IMR-90 (cell line): ENCODE data around the gene C14orf39. TPM values are rescaled to one million over a fixed set of nuclear protein-coding genes. Genes with fewer than 3 reads are reported as not detected.

Experiments used
- ATAC-seq: fragments of 200-7000 bp; cut with Tn5 transposase; 2 replicates; pipeline ENCODE4 v1.9.1; 2020; ENCODE audit warnings: low read depth, mild to moderate bottlenecking, moderate library complexity
- BruUV-seq: library from RNA; stranded (reverse); fragments of 400-500 nt; replicated peaks from 2 replicates; lab custom pipeline; 2021; lab: Mats Ljungman, UMichigan
- CTCF ChIA-PET: fragments of 300-600 bp; formaldehyde crosslinking; extraction: SDS; loops from one replicate; lab custom pipeline; 2021; ENCODE audit warnings: antibody characterized with exemption; lab: Yijun Ruan, JAX
- POLR2A ChIA-PET: fragments of 300-600 bp; sonication (Branson Sonifier 250); formaldehyde crosslinking; loops from one replicate; lab custom pipeline; 2022; ENCODE audit warnings: antibody characterized with exemption; ENCODE audit not compliant: unreplicated experiment; lab: Charles Lee
- DNase-seq: peaks from one replicate; pipeline ENCODE4 v3.0.0; 2013
- H2AFZ ChIP-seq: replicated peaks from 2 replicates; pipeline ENCODE3; 2013; ENCODE audit warnings: low read length, mild to moderate bottlenecking; ENCODE audit not compliant: poor library complexity
- H2AK5ac ChIP-seq: 2 replicates; pipeline ENCODE4 v1.6.1; 2013; ENCODE audit warnings: low read depth, low read length, inconsistent platforms
- H2AK9ac ChIP-seq: replicated peaks from 2 replicates; pipeline ENCODE3; 2013; ENCODE audit warnings: mild to moderate bottlenecking, low read depth, low read length, moderate library complexity; ENCODE audit not compliant: poor library complexity
- H2BK120ac ChIP-seq: 2 replicates; pipeline ENCODE4 v1.6.1; 2013; ENCODE audit warnings: low read depth, low read length, inconsistent platforms
- H2BK15ac ChIP-seq: 3 replicates; pipeline ENCODE4 v1.6.1; 2013; ENCODE audit warnings: low read depth, low read length, inconsistent platforms
- H2BK20ac ChIP-seq: 2 replicates; pipeline ENCODE4 v1.6.1; 2013; ENCODE audit warnings: low read depth, mild to moderate bottlenecking, inconsistent platforms, low read length, moderate library complexity
- H2BK5ac ChIP-seq: 2 replicates; pipeline ENCODE4 v1.6.1; 2013; ENCODE audit warnings: mild to moderate bottlenecking, low read depth, low read length, inconsistent platforms; ENCODE audit not compliant: poor library complexity, severe bottlenecking
- H3K14ac ChIP-seq: replicated peaks from 2 replicates; pipeline ENCODE4 v1.6.1; 2013; ENCODE audit warnings: low read depth, low read length, inconsistent platforms
- H3K18ac ChIP-seq: 2 replicates; pipeline ENCODE4 v1.6.1; 2013; ENCODE audit warnings: low read depth, low read length, control low read depth
- H3K23ac ChIP-seq: 2 replicates; pipeline ENCODE4 v1.6.1; 2013; ENCODE audit warnings: low read depth, low read length, inconsistent platforms
- H3K27ac ChIP-seq: 2 replicates; pipeline ENCODE4 v1.5.1; 2013; ENCODE audit warnings: mild to moderate bottlenecking, control low read depth, low read length; ENCODE audit not compliant: insufficient read depth
- H3K27me3 ChIP-seq: 2 replicates; pipeline ENCODE4 v1.6.1; 2013; ENCODE audit warnings: low read length; ENCODE audit not compliant: control insufficient read depth, insufficient read depth
- H3K36me3 ChIP-seq: 2 replicates; pipeline ENCODE4 v1.6.1; 2013; ENCODE audit warnings: low read length, mixed read lengths; ENCODE audit not compliant: control insufficient read depth, insufficient read depth
- H3K4ac ChIP-seq: 2 replicates; pipeline ENCODE4 v1.6.1; 2013; ENCODE audit warnings: low read depth, low read length, inconsistent platforms
- H3K4me1 ChIP-seq: 2 replicates; pipeline ENCODE4 v1.6.1; 2013; ENCODE audit warnings: low read length, mixed read lengths; ENCODE audit not compliant: control insufficient read depth, insufficient read depth
- H3K4me2 ChIP-seq: 2 replicates; pipeline ENCODE4 v1.6.1; 2013; ENCODE audit warnings: low read depth, mild to moderate bottlenecking, control low read depth, low read length, moderate library complexity
- H3K4me3 ChIP-seq: 2 replicates; pipeline ENCODE4 v1.5.1; 2013; ENCODE audit warnings: low read depth, mild to moderate bottlenecking, control low read depth, low read length, moderate library complexity; ENCODE audit not compliant: insufficient read depth
- H3K56ac ChIP-seq: 2 replicates; pipeline ENCODE4 v1.6.1; 2013; ENCODE audit warnings: low read length, inconsistent platforms; ENCODE audit not compliant: insufficient read depth; ENCODE audit errors: extremely low read depth
- H3K79me1 ChIP-seq, 2 experiments: 2 replicates each; pipeline ENCODE4 v1.6.1; 2013; ENCODE audit warnings: low read length in 2 of 2, inconsistent platforms in 1 of 2, low read depth in 1 of 2
- H3K9ac ChIP-seq: 2 replicates; pipeline ENCODE4 v1.6.1; 2013; ENCODE audit warnings: low read depth, low read length, control low read depth
- H3K9me1 ChIP-seq: 2 replicates; pipeline ENCODE4 v1.6.1; 2013; ENCODE audit warnings: low read length, inconsistent platforms; ENCODE audit not compliant: insufficient read depth
- H3K9me3 ChIP-seq: 2 replicates; pipeline ENCODE4 v1.6.1; 2013; ENCODE audit warnings: low read length; ENCODE audit not compliant: control insufficient read depth, insufficient read depth
- H4K20me1 ChIP-seq: 2 replicates; pipeline ENCODE4 v1.6.1; 2013; ENCODE audit warnings: low read length, inconsistent platforms; ENCODE audit not compliant: insufficient read depth
- H4K5ac ChIP-seq: 2 replicates; pipeline ENCODE4 v1.6.1; 2013; ENCODE audit warnings: mild to moderate bottlenecking, low read depth, low read length, control low read depth
- H4K8ac ChIP-seq, 2 experiments: 2 replicates each; pipeline ENCODE4 v1.6.1; 2013; ENCODE audit warnings: low read depth in 2 of 2, low read length in 2 of 2, control low read depth in 1 of 2, inconsistent platforms in 1 of 2
- H4K91ac ChIP-seq: 2 replicates; pipeline ENCODE4 v1.6.1; 2013; ENCODE audit warnings: low read depth, low read length, inconsistent platforms; ENCODE audit not compliant: insufficient read depth
- BHLHE40 ChIP-seq: fragments of 150-350 bp; IDR thresholded peaks from 2 replicates; pipeline ENCODE4 v1.6.1; 2016; ENCODE audit warnings: mild to moderate bottlenecking, low read depth, low read length
- CEBPB ChIP-seq: IDR thresholded peaks from 2 replicates; pipeline ENCODE4 v1.6.1; 2012; ENCODE audit warnings: low read depth, low read length, improper control_type of control experiment
- MAFK ChIP-seq: IDR thresholded peaks from 2 replicates; pipeline ENCODE4 v1.6.1; 2012; ENCODE audit warnings: low read depth, low read length, improper control_type of control experiment
- MAZ ChIP-seq: IDR thresholded peaks from 2 replicates; pipeline ENCODE4 v1.6.1; 2012; ENCODE audit warnings: low read depth, mild to moderate bottlenecking, low read length, improper control_type of control experiment, moderate library complexity, borderline replicate concordance
- MXI1 ChIP-seq: IDR thresholded peaks from 2 replicates; pipeline ENCODE4 v1.6.1; 2012; ENCODE audit warnings: low read depth, mild to moderate bottlenecking, low read length, moderate library complexity, borderline replicate concordance
- NFE2L2 ChIP-seq: fragments of 150-350 bp; IDR thresholded peaks from 2 replicates; pipeline ENCODE4 v1.6.1; 2016; ENCODE audit warnings: low read depth, mild to moderate bottlenecking, low read length
- POLR2A ChIP-seq: IDR thresholded peaks from 2 replicates; pipeline ENCODE4 v1.6.1; 2012; ENCODE audit warnings: mild to moderate bottlenecking, low read depth, low read length
- RAD21 ChIP-seq: IDR thresholded peaks from 2 replicates; pipeline ENCODE4 v1.6.1; 2012; ENCODE audit warnings: low read length, improper control_type of control experiment
- RCOR1 ChIP-seq: IDR thresholded peaks from 2 replicates; pipeline ENCODE4 v1.6.1; 2012; ENCODE audit warnings: mild to moderate bottlenecking, low read length, improper control_type of control experiment; ENCODE audit not compliant: insufficient replicate concordance
- RFX5 ChIP-seq: IDR thresholded peaks from 2 replicates; pipeline ENCODE4 v1.8.0; 2012; ENCODE audit warnings: low read depth, mild to moderate bottlenecking, low read length, moderate library complexity
- WGBS, 2 experiments: methylation state at CpG; one replicate each; pipeline versions ENCODE4 v1.1.5 to v1.1.7; 2013; ENCODE audit warnings: missing lambda C conversion rate in 2 of 2; ENCODE audit not compliant: insufficient read length in 1 of 2; ENCODE audit errors: extremely low coverage in 2 of 2; 5-methylcytosine and 5-hydroxymethylcytosine counted together
- dilution Hi-C: fragments of 300-500 bp; cut with HindIII; formaldehyde crosslinking; loops from one replicate; pipeline ENCODE4 v1.14.3; 2018; ENCODE audit warnings: low sequenced_read_pairs; ENCODE audit not compliant: unreplicated experiment
- in situ Hi-C: fragments of 300-500 bp; cut with MboI; formaldehyde crosslinking; loops from 3 replicates; pipeline ENCODE4 v1.14.3; 2019; ENCODE audit warnings: low sequenced_read_pairs, inconsistent platforms, mixed read lengths
- intact Hi-C: fragments of 100-400 bp; cut with micrococcal nuclease; formaldehyde crosslinking; loops from 2 replicates; pipeline ENCODE4 v1.10.0; 2022
- polyA plus RNA-seq, 3 experiments: library from polyadenylated mRNA; depleted of rRNA; stranded (reverse); fragments of >200 nt; gene quantifications; 2 replicates each; pipeline ENCODE4 v1.2.3, GENCODE V29; 2012; ENCODE audit warnings: low replicate concordance in 1 of 3
- total RNA-seq: library from RNA; depleted of rRNA; stranded (reverse); fragments of >200 nt; gene quantifications from 2 replicates; pipeline ENCODE4 v1.2.3, GENCODE V29; 2012
- TF ChIP-seq, protein P1 (sequence below): fragments of 150-350 bp; IDR thresholded peaks from 2 replicates; pipeline ENCODE4 v1.6.1; 2016; ENCODE audit warnings: low read depth, mild to moderate bottlenecking, low read length, moderate library complexity, borderline replicate concordance
- TF ChIP-seq, protein P2 (sequence below): fragments of 150-350 bp; IDR thresholded peaks from 2 replicates; pipeline ENCODE4 v1.6.1; 2017; ENCODE audit warnings: mild to moderate bottlenecking, antibody characterized with exemption, low read length, low read depth

C14orf39 gene
- total and polyA plus RNA-seq, 2 of the 4 experiments (the other 2 are of a cell fraction), result 0.36 to 0.38 TPM

DNA sequence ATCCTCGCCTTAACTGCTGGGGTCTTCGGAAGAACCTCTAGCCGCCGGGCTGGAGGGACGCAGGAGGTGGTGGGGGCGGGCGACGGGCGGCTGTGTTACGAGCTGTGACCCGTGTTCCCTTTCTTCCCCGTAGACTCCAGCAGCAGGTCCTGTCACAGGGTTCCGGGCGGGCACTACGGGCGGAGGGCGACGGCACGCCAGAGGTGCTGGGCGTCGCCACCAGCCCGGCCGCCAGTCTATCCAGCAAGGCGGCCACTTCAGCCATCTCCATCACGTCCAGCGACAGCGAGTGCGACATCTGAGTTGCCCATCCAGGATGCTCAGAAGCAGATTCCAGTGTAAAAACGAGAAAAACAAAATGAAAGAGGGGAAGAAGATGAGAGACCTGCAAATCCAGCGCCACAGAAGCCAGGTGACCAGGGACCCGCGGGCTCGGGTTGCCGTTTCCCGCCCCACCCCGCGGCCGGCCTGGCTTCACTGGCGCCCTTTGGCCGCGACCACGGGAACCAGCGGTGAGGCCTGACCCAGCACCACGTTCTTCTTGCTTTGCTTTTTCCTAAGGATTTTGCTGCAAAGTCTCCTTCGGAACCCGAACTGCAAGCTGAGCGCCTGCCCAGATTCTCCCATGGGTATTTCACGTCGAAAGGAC lies 25.2 kb upstream of the C14orf39 start:
- Histone ChIP-seq H3K14ac (no peak overlapping the region), H3K9me1 (no peaks in the 10 kb centered on the region), H4K20me1 (no peaks in the 10 kb centered on the region), H2BK20ac (no peak overlapping the region), H3K79me1 (no peaks in the 10 kb centered on the region), H2AFZ (peak overlapping the region; percentile 60), H3K4me3 (no peak overlapping the region), H3K27me3 (peaks cover 98% of the 10 kb centered on the region), H3K18ac (no peak overlapping the region), H3K9me3 (peaks cover 19% of the 10 kb centered on the region), H4K8ac (no peak overlapping the region), H2AK9ac (peak overlapping the region; percentile 67), H3K4me1 (peaks cover 2% of the 10 kb centered on the region; the same call in 1 of the 2 replicates), H3K4me2 (no peak overlapping the region), H3K9ac (no peak overlapping the region), H2BK15ac (no peak overlapping the region), H2BK120ac (no peak overlapping the region), H2AK5ac (no peak overlapping the region), H4K5ac (no peak overlapping the region), H3K56ac (no peak overlapping the region), H4K91ac (no peak overlapping the region), H2BK5ac (no peak overlapping the region), H3K36me3 (no peaks in the 10 kb centered on the region), H3K4ac (no peak overlapping the region), H3K23ac (no peak overlapping the region), H3K27ac (no peak overlapping the region)
- ChIA-PET POLR2A (no interaction called here), CTCF (no interaction called here)
- TF ChIP-seq, protein P1, sequence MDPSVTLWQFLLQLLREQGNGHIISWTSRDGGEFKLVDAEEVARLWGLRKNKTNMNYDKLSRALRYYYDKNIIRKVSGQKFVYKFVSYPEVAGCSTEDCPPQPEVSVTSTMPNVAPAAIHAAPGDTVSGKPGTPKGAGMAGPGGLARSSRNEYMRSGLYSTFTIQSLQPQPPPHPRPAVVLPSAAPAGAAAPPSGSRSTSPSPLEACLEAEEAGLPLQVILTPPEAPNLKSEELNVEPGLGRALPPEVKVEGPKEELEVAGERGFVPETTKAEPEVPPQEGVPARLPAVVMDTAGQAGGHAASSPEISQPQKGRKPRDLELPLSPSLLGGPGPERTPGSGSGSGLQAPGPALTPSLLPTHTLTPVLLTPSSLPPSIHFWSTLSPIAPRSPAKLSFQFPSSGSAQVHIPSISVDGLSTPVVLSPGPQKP, result no peak
- TF ChIP-seq, protein P2, sequence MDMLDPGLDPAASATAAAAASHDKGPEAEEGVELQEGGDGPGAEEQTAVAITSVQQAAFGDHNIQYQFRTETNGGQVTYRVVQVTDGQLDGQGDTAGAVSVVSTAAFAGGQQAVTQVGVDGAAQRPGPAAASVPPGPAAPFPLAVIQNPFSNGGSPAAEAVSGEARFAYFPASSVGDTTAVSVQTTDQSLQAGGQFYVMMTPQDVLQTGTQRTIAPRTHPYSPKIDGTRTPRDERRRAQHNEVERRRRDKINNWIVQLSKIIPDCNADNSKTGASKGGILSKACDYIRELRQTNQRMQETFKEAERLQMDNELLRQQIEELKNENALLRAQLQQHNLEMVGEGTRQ, result no peak
- TF ChIP-seq RCOR1 (no peak), CEBPB (no peak), MXI1 (no peak), MAFK (no peak), RAD21 (no peak), MAZ (no peak), RFX5 (no peak), NFE2L2 (no peak), BHLHE40 (no peak), POLR2A (no peak)
- WGBS, 2 experiments, result 3% methylated on average over 14 of the region's 49 CpGs; no CpG with 5 or more reads in 1 of the 2 experiments
- DNase-seq (no peak), ATAC-seq (no peak)
- in situ Hi-C loops (no loop called here), dilution Hi-C loops (no loop called here), intact Hi-C loops (no loop called here)
- BruUV-seq, result no TSS peak
